K562 (cell line): ENCODE measurements around the gene TCF4. TPM values are rescaled to one million over a fixed set of nuclear protein-coding genes. Genes with fewer than 3 reads are reported as not detected.

Experiments used
- ATAC-seq: fragments of 200-7000 bp; cut with Tn5 transposase; 3 replicates; pipeline ENCODE4 v1.9.1; 2020; ENCODE audit warnings: moderate library complexity
- BruUV-seq: library from RNA; stranded (reverse); fragments of 400-500 nt; replicated peaks from 2 replicates; lab custom pipeline; 2021; lab: Mats Ljungman, UMichigan
- CTCF ChIA-PET: fragments of 300-600 bp; formaldehyde crosslinking; extraction: SDS; loops from one replicate; lab custom pipeline; 2021; ENCODE audit warnings: low intra/inter-chr PET ratio; lab: Yijun Ruan, JAX
- POLR2A ChIA-PET: fragments of 300-600, 350-650 bp; sonication (Branson Sonifier 250); formaldehyde crosslinking; extraction: SDS; loops from one replicate; lab custom pipeline; 2021; ENCODE audit warnings: antibody characterized with exemption, inconsistent platforms; lab: Yijun Ruan, JAX
- DNase-seq, 4 experiments: peaks; one replicate each; pipeline versions ENCODE4 v3.0.0 to v3.0.0-alpha.2; 2011 to 2018; ENCODE audit warnings: low spot score in 3 of 4, mixed read lengths in 3 of 4; ENCODE audit errors: extremely low read depth in 1 of 4
- FAIRE-seq: peaks from 2 replicates; lab custom pipeline; 2011; peaks lifted over from hg19 to GRCh38; lab: Jason Lieb, UNC
- H2AFZ ChIP-seq: 2 replicates; pipeline ENCODE4 v1.6.0; 2011; ENCODE audit warnings: low read depth, low read length, control low read depth, inconsistent platforms
- H3K27ac ChIP-seq: fragments of 200-600 bp; 3 replicates; pipeline ENCODE4 v1.8.0; 2011; ENCODE audit warnings: low read depth, mild to moderate bottlenecking, control low read depth, inconsistent platforms, low read length, moderate library complexity, mixed read lengths; ENCODE audit errors: extremely low read depth
- H3K27me3 ChIP-seq, 2 experiments: fragments of 300-600 bp in 1 of 2; 2 replicates in 1 of 2; 3 replicates in 1 of 2; pipeline versions ENCODE4 v1.6.0 to v1.8.0; 2011; ENCODE audit warnings: inconsistent platforms in 2 of 2, low read length in 2 of 2, mild to moderate bottlenecking in 1 of 2, mixed read lengths in 1 of 2, moderate library complexity in 1 of 2; ENCODE audit not compliant: control insufficient read depth in 2 of 2, insufficient read depth in 2 of 2
- H3K36me3 ChIP-seq: fragments of 300-600 bp; 3 replicates; pipeline ENCODE4 v1.8.0; 2011; ENCODE audit warnings: mild to moderate bottlenecking, low read length, inconsistent platforms; ENCODE audit not compliant: control insufficient read depth, insufficient read depth
- H3K4me1 ChIP-seq, 2 experiments: fragments of 200-600 bp in 1 of 2; replicated peaks in 1 of 2; 2 replicates in 1 of 2; 3 replicates in 1 of 2; pipeline versions ENCODE4 v1.5.1 to v1.8.0; 2011; ENCODE audit warnings: inconsistent platforms in 2 of 2, low read length in 2 of 2, mild to moderate bottlenecking in 1 of 2, mixed read lengths in 1 of 2, moderate library complexity in 1 of 2; ENCODE audit not compliant: control insufficient read depth in 2 of 2, insufficient read depth in 2 of 2
- H3K4me2 ChIP-seq: 2 replicates; pipeline ENCODE4 v1.6.1; 2011; ENCODE audit warnings: low read length, control low read depth, inconsistent platforms, mixed read lengths; ENCODE audit not compliant: insufficient read depth
- H3K4me3 ChIP-seq: fragments of 200-600 bp; sonication (generic), shearing (Covaris generic); 2 replicates; pipeline ENCODE4 v1.5.1; 2016; ENCODE audit warnings: control low read depth, inconsistent platforms
- H3K79me2 ChIP-seq: fragments of 200-600 bp; 3 replicates; pipeline ENCODE4 v1.8.0; 2011; ENCODE audit warnings: low read length, inconsistent platforms; ENCODE audit not compliant: control insufficient read depth, insufficient read depth
- H3K9ac ChIP-seq, 2 experiments: 2 replicates each; pipeline versions ENCODE4 v1.6.0 to v1.6.1; 2011; ENCODE audit warnings: low read depth in 2 of 2, low read length in 2 of 2, control low read depth in 1 of 2, inconsistent platforms in 1 of 2, mild to moderate bottlenecking in 1 of 2, mixed read lengths in 1 of 2; ENCODE audit not compliant: insufficient read depth in 1 of 2
- H3K9me1 ChIP-seq: one replicate; pipeline ENCODE4 v1.6.0; 2011; ENCODE audit warnings: inconsistent platforms, mild to moderate bottlenecking, low read length, moderate library complexity; ENCODE audit not compliant: control insufficient read depth, insufficient read depth
- H3K9me3 ChIP-seq: replicated peaks from 2 replicates; pipeline ENCODE4 v1.5.1; 2011; ENCODE audit warnings: low read depth, low read length, inconsistent platforms; ENCODE audit not compliant: control insufficient read depth, insufficient read depth
- H4K20me1 ChIP-seq: replicated peaks from 2 replicates; pipeline ENCODE4 v1.6.1; 2011; ENCODE audit warnings: low read length, inconsistent platforms, mixed read lengths; ENCODE audit not compliant: control insufficient read depth, insufficient read depth
- E2F4 ChIP-seq: sonication (generic); formaldehyde crosslinking; IDR thresholded peaks from 2 replicates; pipeline ENCODE4 v1.8.0; 2022; ENCODE audit warnings: mild to moderate bottlenecking, low read depth, missing genetic modification reagents
- ELF1 ChIP-seq: fragments of 200-800 bp; sonication (Bioruptor generic); IDR thresholded peaks from 2 replicates; pipeline ENCODE4 v1.6.1; 2016; ENCODE audit warnings: missing genetic modification characterization, missing compliant biosample characterization
- ESRRA ChIP-seq: fragments of 450-650 bp; IDR thresholded peaks from 2 replicates; pipeline ENCODE4 v1.6.1; 2014; ENCODE audit warnings: low read depth, mild to moderate bottlenecking, moderate library complexity, borderline replicate concordance
- ETV1 ChIP-seq: fragments of 450-650 bp; conservative IDR thresholded peaks from 2 replicates; pipeline ENCODE4 v1.6.1; 2016; ENCODE audit warnings: missing genetic modification characterization, control low read depth, low read depth, missing compliant biosample characterization
- HIVEP1 ChIP-seq: fragments of 250-450 bp; sonication (Bioruptor Pico); IDR thresholded peaks from 2 replicates; pipeline ENCODE4 v1.4.0; 2020; ENCODE audit warnings: mild to moderate bottlenecking
- MBD2 ChIP-seq: sonication (generic); IDR thresholded peaks from 2 replicates; pipeline ENCODE4 v1.6.1; 2016; ENCODE audit warnings: low read depth, borderline replicate concordance
- NFIC ChIP-seq: fragments of 450-650 bp; IDR thresholded peaks from 2 replicates; pipeline ENCODE4 v1.6.1; 2017; ENCODE audit warnings: mild to moderate bottlenecking, inconsistent platforms
- PYGO2 ChIP-seq: fragments of 450-650 bp; IDR thresholded peaks from 2 replicates; pipeline ENCODE4 v1.6.1; 2016; ENCODE audit warnings: mild to moderate bottlenecking, missing genetic modification characterization, moderate library complexity, missing compliant biosample characterization
- TAL1 ChIP-seq: fragments of 450-650 bp; IDR thresholded peaks from 2 replicates; pipeline ENCODE4 v1.6.1; 2016; ENCODE audit warnings: mild to moderate bottlenecking
- TCF3 ChIP-seq: sonication (generic); formaldehyde crosslinking; IDR thresholded peaks from 2 replicates; pipeline ENCODE4 v1.4.0; 2020; ENCODE audit warnings: mild to moderate bottlenecking, missing genetic modification reagents
- ZFX ChIP-seq: sonication (generic); formaldehyde crosslinking; IDR thresholded peaks from 2 replicates; pipeline ENCODE4 v1.8.0; 2022; ENCODE audit warnings: mild to moderate bottlenecking, missing genetic modification reagents, moderate library complexity
- ZNF140 ChIP-seq: fragments of 250-450 bp; sonication (Bioruptor Pico); IDR thresholded peaks from 2 replicates; pipeline ENCODE4 v1.8.0; 2021; ENCODE audit warnings: moderate library complexity, mild to moderate bottlenecking, inconsistent platforms
- WGBS: fragments of 100-300 bp; shearing (Covaris generic); methylation state at CpG from one replicate; pipeline ENCODE4 v1.1.6; 2016; ENCODE audit warnings: low coverage, mixed read lengths; ENCODE audit not compliant: insufficient coverage; ENCODE audit errors: missing lambda C conversion rate; 5-methylcytosine and 5-hydroxymethylcytosine counted together
- in situ Hi-C: fragments of 300-500 bp; cut with MboI; formaldehyde crosslinking; loops from 4 replicates; pipeline ENCODE4 v1.15.0; 2018; ENCODE audit warnings: inconsistent platforms, mixed read lengths
- intact Hi-C: fragments of 100-400 bp; cut with micrococcal nuclease; formaldehyde crosslinking; loops from 2 replicates; pipeline ENCODE4 v1.14.2; 2022
- polyA plus RNA-seq, 8 experiments: library from polyadenylated mRNA; depleted of rRNA in 4 of 8; stranded (reverse) in 5 of 8; unstranded in 3 of 8; fragments of >200 nt; fragmentation: Nextera tagmentation in 2 of 8; fragmentation: Illumina TruSeq in 1 of 8; extraction: Ambion mirVana in 2 of 8; extraction: Trizol in 1 of 8; gene quantifications; 2 replicates each; pipeline versions ENCODE4 v1.2.1 to v1.2.3, GENCODE V29; 2011 to 2014; ENCODE audit warnings: inconsistent platforms in 1 of 8, missing spikeins in 1 of 8
- total RNA-seq, 7 experiments: library from RNA; depleted of rRNA in 6 of 7; stranded (reverse); fragments of >200 nt in 6 of 7; fragmentation: Illumina TruSeq in 2 of 7; extraction: Trizol in 2 of 7; gene quantifications; 2 replicates each; pipeline versions ENCODE4 v1.2.1 to v1.2.3, GENCODE V29; 2011 to 2021; ENCODE audit warnings: low replicate concordance in 1 of 7

Gene TCF4
- total and polyA plus RNA-seq, 9 of the 15 experiments (the other 6 are each of a cell fraction or from before 2014, with no cell fraction given) = 4.8 to 24.7 (median 15.2) TPM

- H3K9ac ChIP-seq = no peak overlapping the region
- ATAC-seq (no peak), DNase-seq (no peak), FAIRE-seq (no peak)
- intact Hi-C loops (no loop called here), in situ Hi-C loops (no loop called here)
- peaks cover 0 to 5% of the 10 kb centered on the region in 2 experiments; a peak in 3 of 5 replicates for H3K4me1 ChIP-seq
- CTCF ChIA-PET = no interaction called here
- 68% methylated on average over 5 of the region's 5 CpGs for WGBS
- H3K27ac ChIP-seq = no peak overlapping the region
- no peak overlapping the region for H3K4me2 ChIP-seq
- POLR2A ChIA-PET = interaction anchor here (0.8 to 1.2 kb wide), 2 partner anchors 16 to 301 kb away, joined by 3 to 4 read pairs; no protein-coding TSS in a partner anchor
- TF ChIP-seq HIVEP1 (CRISPR knock-in tag) = no peak
- no peak for TF ChIP-seq TCF3
- no peak for TF ChIP-seq PYGO2 (tag)
- no peak for TF ChIP-seq ZNF140 (CRISPR knock-in tag)
- no peak for TF ChIP-seq ETV1
- TF ChIP-seq MBD2 = no peak
- TF ChIP-seq ELF1 (tag) = no peak
- no peak for TF ChIP-seq E2F4
- TF ChIP-seq ZFX = no peak
- no peak for TF ChIP-seq ESRRA
- no peak for TF ChIP-seq TAL1
- no peak for TF ChIP-seq NFIC
- no TSS peak for BruUV-seq
- H3K27me3 ChIP-seq = no peaks in the 10 kb centered on the region
- peaks cover 3% of the 10 kb centered on the region; the same call in 1 of the 3 replicates for H3K36me3 ChIP-seq
- no peak overlapping the region for H3K4me3 ChIP-seq
- no peak overlapping the region for H2AFZ ChIP-seq
- peaks cover 4% of the 10 kb centered on the region; the same call in 1 of the 3 replicates for H3K79me2 ChIP-seq
- no peaks in the 10 kb centered on the region for H3K9me3 ChIP-seq
- H4K20me1 ChIP-seq = no peaks in the 10 kb centered on the region
- H3K9me1 ChIP-seq = no peaks in the 10 kb centered on the region
Measured at GRCh38 chr18:55455938-55456337, 132.1 kb downstream of the TCF4 start.
